ENCODE measurements around the gene NCDN.

GRCh38 chr1:35554266-35555211, 3.1 kb upstream of the NCDN start:
- TF ChIP-seq CTCF (IDR thresholded peaks at IDR 0.05; ENCODE audit: borderline replicate concordance, extremely low read depth, low read length, poor library complexity, severe bottlenecking) (no peak), EZH2 (IDR thresholded peaks at IDR 0.05; ENCODE audit: borderline replicate concordance, low read depth, low read length, severe bottlenecking) (no peak)
